NB4 (cell line): ENCODE results near the gene ABCA4.

Experiments used
- CTCF ChIP-seq: IDR thresholded peaks from one replicate; pipeline ENCODE4 v1.5.1; 2012; ENCODE audit warnings: low read depth, low read length
- MYC ChIP-seq: IDR thresholded peaks from 2 replicates; pipeline ENCODE4 v1.6.1; 2011; ENCODE audit warnings: low read depth, low read length
- POLR2A ChIP-seq: IDR thresholded peaks from 2 replicates; pipeline ENCODE4 v1.6.1; 2011; ENCODE audit warnings: mild to moderate bottlenecking; ENCODE audit not compliant: insufficient read length; ENCODE audit errors: extremely low read depth

- no peak for TF ChIP-seq CTCF
- no peak for TF ChIP-seq POLR2A
- TF ChIP-seq MYC, result no peak
These were observed 144.7 kb downstream of the ABCA4 start for GRCh38 chr1:93976291-93976690.
